ENCODE measurements around the gene GIGYF1. TPM values are rescaled to one million over a fixed set of nuclear protein-coding genes. Genes with fewer than 3 reads are reported as not detected.
A peak's percentile ranks its signal among the peaks of the same experiment; 100 is the strongest.

The GIGYF1 gene
- total and polyA plus RNA-seq, 2 of the 8 experiments (the other 6 are each of a cell fraction or from before 2014, with no cell fraction given) = 24.1 to 99.3 TPM

DNA sequence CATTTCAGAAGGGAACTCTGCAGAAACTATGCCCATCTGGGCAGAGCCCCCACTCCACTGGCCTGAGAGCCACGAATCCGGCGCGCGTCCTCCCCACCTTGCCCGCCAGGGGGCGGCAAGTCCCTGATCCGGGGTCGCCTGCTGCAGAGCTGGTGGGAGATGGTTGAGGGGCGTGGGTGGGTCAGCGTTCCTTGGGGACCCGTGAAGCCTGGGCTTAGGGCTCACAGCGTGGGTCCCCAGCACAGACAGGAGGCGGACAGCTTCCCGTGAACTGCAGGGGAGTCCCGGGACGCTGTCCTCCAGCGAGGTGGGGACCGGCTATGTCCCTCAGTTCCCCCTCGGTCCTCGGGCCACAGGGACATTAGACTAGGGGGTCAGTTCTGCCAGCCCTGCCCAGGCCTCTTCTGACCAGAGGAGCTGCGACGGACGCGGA lies 11.3 kb upstream of the GIGYF1 start:
- H4K5ac ChIP-seq (ENCODE audit: insufficient read length, low read depth, low read length) = peak overlapping the region; percentile 78
- H3K56ac ChIP-seq (replicated peaks; ENCODE audit: insufficient read length, low read depth, low read length) = peak overlapping the region; percentile 17
- no peak overlapping the region for H3K23ac ChIP-seq (ENCODE audit: insufficient read length)
- peaks cover 0 to 6% (median 4%) of the 10 kb centered on the region in 4 experiments; a peak in 5 of 8 replicates for H3K36me3 ChIP-seq (ENCODE audit: control insufficient read depth in 2 of 4, insufficient read depth in 4 of 4, low read length in 3 of 4)
- peaks cover 3% of the 10 kb centered on the region for H3K79me1 ChIP-seq (ENCODE audit: low read depth, low read length)
- H3K27me3 ChIP-seq (replicated peaks in 1 of 4; ENCODE audit: control insufficient read depth in 3 of 4, extremely low read depth in 1 of 4, insufficient read depth in 3 of 4, low read length in 3 of 4) = no peaks in the 10 kb centered on the region
- peaks cover 0 to 16% of the 10 kb centered on the region in 2 experiments; a peak in 3 of 4 replicates for H3K79me2 ChIP-seq (ENCODE audit: control insufficient read depth in 1 of 2, insufficient read depth in 2 of 2, low read length in 2 of 2)
- peak overlapping the region; percentile 58 to 90 (median 84) for H3K9ac ChIP-seq (replicated peaks in 1 of 4; ENCODE audit: extremely low read depth in 1 of 4, low read depth in 3 of 4, low read length in 3 of 4)
- no peak overlapping the region for H2BK120ac ChIP-seq (replicated peaks; ENCODE audit: low read depth, low read length)
- peak overlapping the region; percentile 67 for H4K91ac ChIP-seq (replicated peaks; ENCODE audit: insufficient read length, low read length)
- peaks cover 0 to 11% (median 2%) of the 10 kb centered on the region in 4 experiments; a peak in 3 of 7 replicates for H3K4me1 ChIP-seq (replicated peaks in 1 of 4; ENCODE audit: control insufficient read depth in 3 of 4, insufficient read depth in 4 of 4, low read length in 3 of 4)
- FAIRE-seq (no peak), DNase-seq (ENCODE audit: low read depth in 1 of 2, low spot score in 2 of 2) (peak; percentile 46 to 98)
- no peak overlapping the region for H3K14ac ChIP-seq (ENCODE audit: insufficient read length)
- peak overlapping the region; percentile 85 for H3K18ac ChIP-seq (ENCODE audit: extremely low read depth, low read length)
- H3K4me3 ChIP-seq (ENCODE audit: extremely low read depth in 1 of 4, insufficient read depth in 2 of 4, low read depth in 3 of 4, low read length in 4 of 4) = peak overlapping the region; percentile 83 to 94 (median 90)
- H2BK15ac ChIP-seq (ENCODE audit: low read length) = no peak overlapping the region
- no peak overlapping the region for H2AFZ ChIP-seq (ENCODE audit: low read length)
- H4K8ac ChIP-seq (ENCODE audit: extremely low read depth, insufficient read depth, low read length) = peak overlapping the region; percentile 95
- ChIA-PET CTCF (ENCODE audit: partially characterized antibody) (interaction anchor here (0.6 to 16.9 kb wide), 46 partner anchors 16 to 1490 kb away, joined by 3 to 254 read pairs (median 4); partner anchors contain the start of genes EPO, GIGYF1, SLC12A9 and UFSP1), POLR2A (ENCODE audit: partially characterized antibody) (interaction anchor here (0.6 to 4.0 kb wide), 32 partner anchors 9 to 276 kb away, joined by 3 to 58 read pairs (median 4); partner anchors contain the start of genes EPHB4, EPO, FBXO24 and GIGYF1)
- H2BK5ac ChIP-seq (ENCODE audit: low read depth, low read length) = peak overlapping the region; percentile 54
- H3K4ac ChIP-seq (replicated peaks; ENCODE audit: insufficient read length, low read depth, low read length) = no peak overlapping the region
- peak overlapping the region; percentile 41 to 99 for H3K4me2 ChIP-seq (ENCODE audit: insufficient read depth in 1 of 2, low read depth in 2 of 2, low read length in 2 of 2)
- no peak overlapping the region for H2BK20ac ChIP-seq (ENCODE audit: low read length)
- 0 out of 2 replicates have a peak overlapping the region, but pooled peaks have one; percentile 23 for H2BK12ac ChIP-seq (ENCODE audit: low read depth, low read length)
- peak overlapping the region; percentile 86 for H3K27ac ChIP-seq (ENCODE audit: low read depth, low read length)
- no peaks in the 10 kb centered on the region for H3K9me3 ChIP-seq (ENCODE audit: insufficient read depth in 2 of 2, low read depth in 1 of 2, low read length in 1 of 2)
- no peak overlapping the region for H2AK5ac ChIP-seq (ENCODE audit: low read depth, low read length)
- WGBS, 2 experiments (ENCODE audit: extremely low coverage in 1 of 2, insufficient coverage in 1 of 2, insufficient read length in 1 of 2, insufficient replicate concordance in 2 of 2, low coverage in 1 of 2, low lambda C conversion rate in 2 of 2, missing lambda C conversion rate in 1 of 2) = 1% methylated on average over 20 of the region's 25 CpGs; no CpG with 5 or more reads in 1 of the 2 experiments
- H4K20me1 ChIP-seq (replicated peaks in 1 of 2; ENCODE audit: control insufficient read depth in 1 of 2, insufficient read depth in 2 of 2, low read length in 2 of 2) = peaks cover 2% of the 10 kb centered on the region in 2 experiments
- H3K23me2 ChIP-seq (ENCODE audit: low read depth, low read length) = peaks cover 7% of the 10 kb centered on the region; the same call in 1 of the 2 replicates
- peak; percentile 46; the same call in 1 of the 2 replicates for TF ChIP-seq TEAD4 (IDR thresholded peaks at IDR 0.05; ENCODE audit: low read depth, low read length)
- no peak for TF ChIP-seq ZNF274 (IDR thresholded peaks at IDR 0.05; ENCODE audit: borderline replicate concordance, extremely low read depth, low read length)
- peak; percentile 63; the same call in 1 of the 2 replicates for TF ChIP-seq EGR1 (IDR thresholded peaks at IDR 0.05; ENCODE audit: borderline replicate concordance, low read depth, low read length)
- 0 out of 2 replicates have a peak, but pooled peaks have one; percentile 17 for TF ChIP-seq TCF12 (IDR thresholded peaks at IDR 0.05; ENCODE audit: low read depth, low read length)
- TF ChIP-seq JUND (IDR thresholded peaks at IDR 0.05; ENCODE audit: low read length) = no peak
- peak; percentile 68 to 81 for TF ChIP-seq RAD21 (IDR thresholded peaks at IDR 0.05 in 1 of 2, conservative IDR thresholded peaks at IDR 0.05 in 1 of 2; ENCODE audit: low read depth in 2 of 2, low read length in 2 of 2)
- TF ChIP-seq, protein P1, sequence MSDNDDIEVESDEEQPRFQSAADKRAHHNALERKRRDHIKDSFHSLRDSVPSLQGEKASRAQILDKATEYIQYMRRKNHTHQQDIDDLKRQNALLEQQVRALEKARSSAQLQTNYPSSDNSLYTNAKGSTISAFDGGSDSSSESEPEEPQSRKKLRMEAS (IDR thresholded peaks at IDR 0.05) = peak; percentile 68
- no peak for TF ChIP-seq CBX5 (IDR thresholded peaks at IDR 0.05; ENCODE audit: low read depth, low read length)
- no peak; the same call in 1 of the 2 replicates for TF ChIP-seq GABPA (IDR thresholded peaks at IDR 0.05; ENCODE audit: borderline replicate concordance, insufficient read depth, low read length)
- peak in 1 of 2 experiments; percentile 61; a peak in 2 of 4 replicates for TF ChIP-seq HDAC2 (IDR thresholded peaks at IDR 0.05; ENCODE audit: borderline replicate concordance in 1 of 2, low read depth in 2 of 2, low read length in 2 of 2)
- peak; percentile 44; the same call in 1 of the 2 replicates for TF ChIP-seq TBP (IDR thresholded peaks at IDR 0.05; ENCODE audit: low read depth, low read length)
- no peak for TF ChIP-seq YY1 (IDR thresholded peaks at IDR 0.05; ENCODE audit: low read depth, low read length)

Measured in H1 (cell line).